ENCODE results near the gene EPC2. TPM values are rescaled to one million over a fixed set of nuclear protein-coding genes. Genes with fewer than 3 reads are reported as not detected.
A peak's percentile ranks its signal among the peaks of the same experiment; 100 is the strongest.
"Not testable (repeated sequence)": the region's sequence is repeated elsewhere in the genome, so short reads cannot be mapped to it uniquely, and the experiment has no call there.

The EPC2 gene
- total RNA-seq, 1 donor from 2014 or later: 51.2 TPM

DNA sequence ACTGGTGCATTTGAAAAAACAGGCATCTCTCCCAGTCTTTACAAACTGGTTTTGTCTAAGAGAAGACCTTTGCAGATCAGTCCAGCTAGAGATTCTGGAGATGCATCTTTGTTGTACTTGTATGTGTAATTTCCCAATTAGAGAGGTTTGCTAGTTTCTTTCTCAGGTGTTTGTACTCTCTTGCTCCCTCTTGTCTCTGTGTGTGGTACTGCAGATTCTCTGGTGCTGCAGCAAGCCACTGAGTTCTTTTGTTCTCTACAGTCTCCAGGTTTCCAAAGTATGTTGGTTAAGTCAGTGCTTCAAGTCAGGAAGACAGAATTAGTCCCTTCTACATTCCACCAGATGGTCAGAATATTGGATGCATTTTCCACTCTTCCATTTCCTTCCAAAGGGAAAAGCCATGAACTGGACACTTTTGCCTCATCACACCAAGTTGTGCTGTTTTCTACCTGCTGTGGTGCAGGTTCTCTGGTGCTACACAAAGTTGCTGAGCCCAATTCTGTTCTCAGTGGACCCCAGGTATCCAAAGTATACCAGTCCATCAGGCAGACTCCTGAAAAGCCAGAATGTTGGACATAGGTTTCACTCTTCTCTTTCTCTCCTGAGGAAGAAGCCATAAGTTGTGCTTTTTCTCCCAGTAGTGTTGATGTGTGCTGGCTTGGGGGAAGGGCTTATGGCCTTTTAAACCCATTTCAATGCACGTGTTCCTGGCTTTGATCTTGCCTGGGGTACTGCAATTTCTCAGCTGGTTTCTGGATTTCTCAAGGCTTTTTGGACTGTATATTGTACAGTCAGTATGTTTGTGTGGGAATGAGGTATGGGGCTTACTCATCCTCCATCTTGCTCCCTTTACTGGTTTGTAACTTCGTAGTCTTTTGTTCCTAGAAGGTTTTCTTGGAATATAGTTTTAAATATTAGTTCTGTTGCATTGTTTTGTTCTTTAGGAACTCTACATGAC is 29.8 kb downstream of the EPC2 start:
- no peak for DNase-seq (ENCODE audit: low spot score)

DNA sequence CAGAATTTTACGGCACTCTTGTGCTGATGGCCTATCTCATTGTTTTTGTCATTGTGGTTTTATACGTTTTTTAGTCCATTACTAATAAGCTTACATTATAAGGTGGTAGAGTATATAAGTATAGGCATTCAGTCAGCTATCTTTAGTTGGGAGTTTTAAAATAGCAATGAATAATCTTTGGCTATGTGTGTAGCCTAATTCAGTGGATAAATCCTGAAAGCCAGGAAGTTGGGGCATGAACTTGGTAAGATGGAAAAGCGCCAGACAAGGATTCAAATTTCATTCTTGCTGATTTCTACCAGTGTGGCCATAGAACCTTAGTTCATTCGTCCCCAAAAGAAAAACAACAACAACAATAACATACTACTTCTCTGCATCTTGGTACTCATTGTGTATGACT is 31.2 kb downstream of the EPC2 start:
- no peak for DNase-seq (ENCODE audit: low spot score)

DNA sequence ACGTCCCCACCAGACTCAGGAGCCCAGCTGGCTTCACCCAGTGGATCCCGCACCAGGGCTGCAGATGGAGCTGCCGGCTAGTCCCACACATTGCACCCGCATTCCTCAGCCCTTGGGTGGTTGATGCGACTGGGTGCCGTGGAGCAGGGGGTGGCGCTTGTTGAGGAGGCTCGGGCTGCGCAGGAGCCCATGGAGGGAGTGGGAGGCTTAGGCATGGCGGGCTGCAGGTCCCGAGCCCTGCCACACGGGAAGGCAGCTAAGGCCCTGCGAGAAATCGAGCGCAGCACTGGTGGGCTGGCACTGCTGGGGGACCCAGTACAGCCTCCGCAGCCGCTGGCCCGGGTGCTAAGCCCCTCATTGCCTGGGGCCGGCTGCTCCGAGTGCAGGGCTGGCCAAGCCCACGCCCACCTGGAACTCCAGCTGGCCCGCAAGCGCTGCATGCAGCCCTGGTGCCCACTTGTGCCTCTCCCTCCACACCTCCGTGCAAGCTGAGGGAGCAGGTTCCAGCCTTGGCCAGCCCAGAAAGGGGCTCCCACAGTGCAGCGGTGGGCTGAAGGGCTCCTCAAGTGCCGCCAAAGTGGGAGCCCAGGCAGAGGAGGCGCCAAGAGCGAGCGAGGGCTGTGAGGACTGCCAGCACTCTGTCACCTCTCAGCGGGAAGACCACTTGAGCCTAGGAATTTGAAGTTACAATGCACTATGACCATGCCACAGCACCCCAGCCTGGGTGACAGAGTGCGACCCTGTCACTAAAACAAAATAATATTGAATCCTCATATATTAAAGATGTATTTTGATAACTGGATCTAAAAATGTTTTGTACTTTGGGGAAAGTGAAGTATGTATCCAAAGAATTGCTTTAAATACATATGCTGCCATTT is 34.0 kb downstream of the EPC2 start:
- DNase-seq (ENCODE audit: low spot score): not testable (repeated sequence)

- DNase-seq (ENCODE audit: low spot score): no peak
These were observed 35.9 kb downstream of the EPC2 start for GRCh38 chr2:148680462-148680861.

DNA sequence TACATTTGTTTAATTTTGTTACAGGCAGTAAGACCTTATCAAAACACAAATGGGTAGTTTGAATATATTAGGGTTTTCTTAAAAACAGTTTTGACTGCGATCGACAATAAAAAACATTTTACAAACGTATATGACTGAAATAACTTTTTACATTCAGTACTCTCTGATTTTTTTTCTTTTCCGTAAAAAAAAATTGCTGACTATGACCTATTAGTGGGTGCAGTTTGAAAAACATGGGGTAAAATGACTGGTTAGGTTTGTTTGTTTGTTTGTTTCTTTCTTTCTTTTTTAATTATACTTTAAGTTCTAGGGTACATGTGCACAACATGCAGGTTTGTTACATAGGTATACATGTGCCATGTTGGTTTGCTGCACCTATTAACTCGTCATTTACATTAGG is 36.9 kb downstream of the EPC2 start:
- DNase-seq (ENCODE audit: low spot score): no peak

DNA sequence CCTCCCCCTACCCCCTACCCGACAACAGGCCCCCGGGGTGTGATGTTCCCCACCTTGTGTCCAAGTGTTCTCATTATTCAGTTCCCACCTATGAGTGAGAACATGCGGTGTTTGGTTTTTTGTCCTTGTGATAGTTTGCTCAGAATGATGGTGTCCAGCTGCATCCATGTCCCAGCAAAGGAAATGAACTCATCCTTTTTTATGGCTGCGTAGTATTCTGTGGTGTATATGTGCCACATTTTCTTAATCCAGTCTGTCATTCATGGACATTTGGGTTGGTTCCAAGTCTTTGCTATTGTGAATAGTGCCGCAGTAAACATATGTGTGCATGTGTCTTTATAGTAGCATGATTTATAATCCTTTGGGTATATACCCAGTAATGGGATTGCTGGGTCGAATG is 37.3 kb downstream of the EPC2 start:
- not testable (repeated sequence) for DNase-seq (ENCODE audit: low spot score)

DNA sequence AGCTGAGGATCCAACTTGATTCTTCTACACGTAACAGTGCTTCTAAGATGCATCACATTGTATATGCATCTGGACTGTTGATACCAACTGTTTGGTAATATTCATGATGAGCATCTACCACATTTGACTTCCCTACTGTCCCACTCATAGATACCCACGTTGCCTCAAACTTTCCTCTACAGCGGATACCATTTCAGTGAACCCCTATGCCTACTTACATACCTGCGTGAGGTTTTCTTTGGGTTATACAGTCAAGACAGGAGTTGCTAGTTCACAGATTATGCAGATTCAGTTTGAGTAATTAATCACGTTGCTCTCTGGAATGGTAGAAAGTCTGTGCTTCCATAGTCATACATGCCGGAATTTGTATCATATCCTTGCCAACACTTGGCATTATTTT is 40.0 kb downstream of the EPC2 start:
- DNase-seq (ENCODE audit: low spot score): no peak

- no peak for DNase-seq (ENCODE audit: low spot score)
These were observed 43.0 kb downstream of the EPC2 start for GRCh38 chr2:148687543-148687942.

- DNase-seq (ENCODE audit: low spot score): not testable (repeated sequence)
These were observed 43.5 kb downstream of the EPC2 start for GRCh38 chr2:148688011-148688410.

GRCh38 chr2:148696985-148697384 is 52.4 kb downstream of the EPC2 start:
- no peak for DNase-seq (ENCODE audit: low spot score)

- DNase-seq (ENCODE audit: low spot score): no peak
These were observed 55.3 kb downstream of the EPC2 start for GRCh38 chr2:148699830-148700229.

GRCh38 chr2:148701039-148701438 is 56.5 kb downstream of the EPC2 start:
- no peak for DNase-seq (ENCODE audit: low spot score)

GRCh38 chr2:148701877-148702276 is 57.3 kb downstream of the EPC2 start:
- no peak for DNase-seq (ENCODE audit: low spot score)

DNA sequence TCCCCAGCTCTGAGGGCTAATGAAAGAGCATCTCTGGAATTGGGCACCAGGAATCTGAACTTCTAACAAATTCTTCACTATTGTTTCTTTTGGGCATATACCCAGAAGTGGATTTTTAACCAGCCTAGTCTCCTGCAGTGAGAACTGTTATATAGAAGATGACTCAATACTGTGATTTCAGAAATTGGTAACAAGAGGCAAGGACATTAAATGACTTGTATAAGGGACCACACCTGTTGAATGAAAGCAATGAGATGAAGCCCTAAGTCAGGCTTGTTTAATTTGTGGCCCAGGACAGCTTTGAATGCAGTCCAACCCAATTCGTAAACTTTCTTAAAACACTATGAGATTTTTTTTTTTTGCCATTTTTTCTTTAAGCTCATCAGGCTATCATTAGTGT is 57.9 kb downstream of the EPC2 start:
- DNase-seq (ENCODE audit: low spot score): no peak

DNA sequence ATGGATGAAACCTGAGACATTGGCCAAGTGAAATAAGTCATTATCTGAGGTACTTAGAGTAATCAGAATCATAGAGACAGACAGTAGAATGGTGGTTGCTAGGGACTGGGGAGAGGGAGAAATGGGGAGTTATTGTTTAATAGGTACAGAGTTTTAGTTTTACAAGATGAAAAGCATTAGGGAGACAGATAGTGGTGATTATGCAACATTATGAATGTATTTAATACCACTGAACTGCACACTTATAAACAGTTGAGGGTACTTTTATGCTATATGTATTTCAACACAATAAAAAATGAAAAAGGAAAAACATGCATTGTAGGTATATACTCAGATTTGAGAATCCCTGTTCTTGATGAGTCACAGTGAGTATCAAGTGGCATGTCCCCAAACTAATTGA is 59.7 kb downstream of the EPC2 start:
- DNase-seq (ENCODE audit: low spot score): no peak

GRCh38 chr2:148716378-148716920 is 71.9 kb downstream of the EPC2 start:
- no peak for DNase-seq (ENCODE audit: low spot score)

GRCh38 chr2:148718039-148718438 is 73.5 kb downstream of the EPC2 start:
- DNase-seq (ENCODE audit: low spot score): no peak

- DNase-seq (ENCODE audit: low spot score): no peak
These were observed 74.7 kb downstream of the EPC2 start for GRCh38 chr2:148719195-148719749.

DNA sequence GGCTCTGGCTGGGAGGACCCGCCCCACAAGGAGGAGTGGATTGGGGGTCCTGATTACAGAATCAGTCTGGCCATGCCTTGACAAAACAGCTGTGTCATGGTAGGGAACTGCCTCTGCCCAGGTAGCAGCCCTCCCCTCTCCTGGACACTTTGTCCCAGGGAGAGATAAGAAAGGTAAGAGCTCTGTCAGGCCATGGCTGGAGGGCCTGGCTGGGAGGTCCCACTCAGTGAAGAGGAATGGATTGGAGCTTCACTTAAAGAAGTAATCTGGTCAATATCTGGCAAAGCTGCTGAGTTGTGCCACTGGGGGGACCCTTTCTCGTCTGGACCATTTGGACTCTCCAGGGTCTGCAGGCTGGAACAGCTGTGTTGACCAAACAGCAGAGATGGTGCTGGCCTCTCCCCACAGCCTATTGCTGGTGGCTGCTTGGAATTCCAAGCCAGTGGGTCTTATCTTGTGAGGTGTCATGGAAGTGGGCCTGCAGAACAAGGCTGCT is 75.4 kb downstream of the EPC2 start:
- DNase-seq (ENCODE audit: low spot score): no peak

- DNase-seq (ENCODE audit: low spot score): peak; percentile 40
These were observed 76.0 kb downstream of the EPC2 start for GRCh38 chr2:148720501-148721001.

GRCh38 chr2:148721520-148721931 is 77.0 kb downstream of the EPC2 start:
- no peak for DNase-seq (ENCODE audit: low spot score)
